ENCODE results near the gene CHD6.

- no peak for TF ChIP-seq ZBTB44 (CRISPR knock-in tag; IDR thresholded peaks at IDR 0.05)
- no peak for TF ChIP-seq FOXA1 (IDR thresholded peaks at IDR 0.05)
- no peak for TF ChIP-seq FOXA1 (CRISPR knock-in tag; IDR thresholded peaks at IDR 0.05)
- TF ChIP-seq RERE (CRISPR knock-in tag; IDR thresholded peaks at IDR 0.05; ENCODE audit: low read depth) = no peak
- TF ChIP-seq TCF7L2 (IDR thresholded peaks at IDR 0.05; ENCODE audit: low read depth, low read length) = no peak
- TF ChIP-seq ARNT (IDR thresholded peaks at IDR 0.05) = no peak
- TF ChIP-seq ZNF597 (CRISPR knock-in tag; IDR thresholded peaks at IDR 0.05) = no peak
- TF ChIP-seq RELA (CRISPR knock-in tag; IDR thresholded peaks at IDR 0.05) = no peak
- TF ChIP-seq MAX (IDR thresholded peaks at IDR 0.05) = no peak
- TF ChIP-seq ZNF496 (CRISPR knock-in tag; IDR thresholded peaks at IDR 0.05; ENCODE audit: insufficient replicate concordance) = no peak
- TF ChIP-seq REST (IDR thresholded peaks at IDR 0.05; ENCODE audit: borderline replicate concordance in 1 of 2, low read depth in 1 of 2, low read length in 2 of 2) = no peak
- TF ChIP-seq ZFX (CRISPR knock-in tag; IDR thresholded peaks at IDR 0.05; ENCODE audit: low read depth) = no peak
These were observed 110.7 kb downstream of the CHD6 start for GRCh38 chr20:41507436-41507835.

Data from HepG2 (cell line).